Ramos (cell line): Measurements from ENCODE around the gene ERBB2.

Experiments used
- in situ Hi-C: fragments of 300-500 bp; cut with MboI; formaldehyde crosslinking; loops from one replicate; pipeline ENCODE4 v1.14.3; 2022; ENCODE audit warnings: low sequenced_read_pairs; ENCODE audit not compliant: unreplicated experiment

Gene ERBB2

DNA sequence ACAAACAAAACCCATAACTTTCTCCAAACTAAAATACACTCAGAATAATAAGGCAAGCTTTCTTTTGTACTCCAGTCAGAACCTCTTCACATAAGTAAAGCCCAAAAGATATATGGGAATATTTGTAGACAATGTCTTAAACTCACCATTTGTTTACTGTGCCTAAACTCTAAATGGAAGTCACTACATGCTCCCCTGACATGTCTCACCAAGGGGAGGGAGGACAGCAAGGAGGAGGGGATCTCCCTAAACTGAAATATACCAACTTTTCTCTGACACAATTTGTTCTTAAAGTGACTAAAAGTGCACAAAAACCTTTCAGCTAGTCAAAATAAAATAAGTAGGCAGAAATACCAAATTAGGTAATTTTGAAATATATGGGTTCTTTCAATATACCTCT, 76.4 kb downstream of the ERBB2 start:
- in situ Hi-C loops, result no loop called here

DNA sequence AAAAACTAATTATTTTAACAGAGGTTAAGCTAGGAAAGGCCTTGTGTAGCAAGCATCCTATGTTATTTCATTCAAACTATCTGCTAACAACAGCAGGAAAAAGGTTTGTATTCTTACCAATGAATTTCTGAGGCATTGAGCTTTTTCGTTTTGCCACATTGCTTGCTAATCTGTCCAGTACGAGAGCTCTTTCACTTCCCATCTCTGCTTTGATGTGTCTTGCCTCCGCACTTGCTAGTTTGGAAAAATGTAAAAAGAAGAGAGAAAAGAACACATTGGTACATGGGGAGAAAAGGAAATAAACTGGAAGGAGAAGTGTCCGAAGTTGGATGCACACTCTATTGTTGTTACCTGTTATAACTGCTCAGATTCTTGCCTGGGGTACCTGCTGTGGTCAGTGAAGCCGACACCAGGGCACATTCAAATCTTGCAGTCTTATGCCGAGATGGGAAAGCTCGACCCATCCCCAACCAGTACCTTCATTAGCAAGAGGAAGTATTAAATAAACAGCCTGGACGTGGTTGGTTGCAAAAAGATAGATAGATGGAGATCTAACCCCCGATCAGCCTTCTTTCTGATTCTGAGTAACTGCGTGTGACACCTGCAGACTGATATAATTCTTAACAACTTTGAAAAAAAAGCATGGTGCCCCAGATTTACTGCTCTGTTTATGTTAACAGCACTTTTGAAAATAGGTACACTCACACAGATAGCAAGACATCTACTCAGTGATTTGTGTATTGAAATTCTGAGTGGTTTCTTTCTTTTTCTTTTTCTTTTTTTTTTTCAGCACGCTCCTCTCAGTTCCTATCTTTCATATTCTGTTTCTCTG, 77.9 kb downstream of the ERBB2 start:
- in situ Hi-C loops, result no loop called here
